HEK293T (cell line): Measurements from ENCODE around the gene WWTR1.

Source experiments
- BHLHE40 ChIP-seq: fragments of 450-650 bp; IDR thresholded peaks from 2 replicates; pipeline ENCODE4 v1.6.1; 2016; ENCODE audit warnings: mild to moderate bottlenecking, moderate library complexity, borderline replicate concordance
- ELF4 ChIP-seq: fragments of 450-650 bp; IDR thresholded peaks from 2 replicates; pipeline ENCODE4 v1.6.1; 2017; ENCODE audit warnings: antibody characterized with exemption
- FOXA1 ChIP-seq: fragments of 450-650 bp; IDR thresholded peaks from 2 replicates; pipeline ENCODE4 v1.6.1; 2016; ENCODE audit warnings: mild to moderate bottlenecking
- FOXM1 ChIP-seq: fragments of 450-650 bp; IDR thresholded peaks from 2 replicates; pipeline ENCODE4 v1.6.1; 2017; ENCODE audit warnings: mild to moderate bottlenecking, borderline replicate concordance
- HDGF ChIP-seq: fragments of 450-650 bp; IDR thresholded peaks from 2 replicates; pipeline ENCODE4 v1.6.1; 2017; ENCODE audit warnings: antibody characterized with exemption, borderline replicate concordance
- NFRKB ChIP-seq: fragments of 450-650 bp; IDR thresholded peaks from 2 replicates; pipeline ENCODE4 v1.6.1; 2016; ENCODE audit warnings: mild to moderate bottlenecking, moderate library complexity
- SP1 ChIP-seq: fragments of 450-650 bp; IDR thresholded peaks from 2 replicates; pipeline ENCODE4 v1.6.1; 2017
- TF ChIP-seq, protein P1 (sequence below): fragments of 450-650 bp; IDR thresholded peaks from 2 replicates; pipeline ENCODE4 v1.6.1; 2016

GRCh38 chr3:149570016-149570415, 87.8 kb downstream of the WWTR1 start:
- TF ChIP-seq FOXA1: no peak
- no peak for TF ChIP-seq SP1
- no peak for TF ChIP-seq HDGF
- TF ChIP-seq, protein P1, sequence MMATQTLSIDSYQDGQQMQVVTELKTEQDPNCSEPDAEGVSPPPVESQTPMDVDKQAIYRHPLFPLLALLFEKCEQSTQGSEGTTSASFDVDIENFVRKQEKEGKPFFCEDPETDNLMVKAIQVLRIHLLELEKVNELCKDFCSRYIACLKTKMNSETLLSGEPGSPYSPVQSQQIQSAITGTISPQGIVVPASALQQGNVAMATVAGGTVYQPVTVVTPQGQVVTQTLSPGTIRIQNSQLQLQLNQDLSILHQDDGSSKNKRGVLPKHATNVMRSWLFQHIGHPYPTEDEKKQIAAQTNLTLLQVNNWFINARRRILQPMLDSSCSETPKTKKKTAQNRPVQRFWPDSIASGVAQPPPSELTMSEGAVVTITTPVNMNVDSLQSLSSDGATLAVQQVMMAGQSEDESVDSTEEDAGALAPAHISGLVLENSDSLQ: no peak
- no peak for TF ChIP-seq ELF4
- no peak for TF ChIP-seq FOXM1
- TF ChIP-seq BHLHE40: no peak
- TF ChIP-seq NFRKB: no peak
